Activated T-cell treated with anti-CD3 and anti-CD28 coated beads, Interleukin-2, amount 50 U/mL, for 4 hours (primary cell): ENCODE data around the gene SYNE1. TPM values are rescaled to one million over a fixed set of nuclear protein-coding genes. Genes with fewer than 3 reads are reported as not detected.
"Not testable (repeated sequence)": the region's sequence is repeated elsewhere in the genome, so short reads cannot be mapped to it uniquely, and the experiment has no call there.

Experiments used
- ATAC-seq, 2 donors: fragments of 200-7000 bp; cut with Tn5 transposase; one replicate each; pipeline ENCODE4 v1.10.0; 2021
- DNase-seq: peaks from one replicate; pipeline ENCODE4 v3.0.0-alpha.2; 2020
- H3K27me3 Mint-ChIP-seq: one replicate; pipeline ENCODE4 v1.8.0; 2021; ENCODE audit warnings: low read depth, mixed read lengths
- H3K36me3 Mint-ChIP-seq: one replicate; pipeline ENCODE4 v1.8.0; 2022; ENCODE audit warnings: mixed read lengths; ENCODE audit not compliant: insufficient read depth
- H3K4me1 Mint-ChIP-seq: one replicate; pipeline ENCODE4 v1.8.0; 2021; ENCODE audit warnings: low read depth, mixed read lengths
- H3K4me3 Mint-ChIP-seq: one replicate; pipeline ENCODE4 v1.8.0; 2021; ENCODE audit warnings: mild to moderate bottlenecking, moderate library complexity, mixed read lengths
- H3K9me3 Mint-ChIP-seq: one replicate; pipeline ENCODE4 v1.8.0; 2021; ENCODE audit warnings: mixed read lengths
- total RNA-seq, 3 donors: library from RNA; stranded (reverse); gene quantifications; one replicate each; pipeline ENCODE4 v1.2.1, GENCODE V29; 2021

The SYNE1 gene
- total RNA-seq, 3 donors from 2014 or later: 11.0 to 16.1 (median 11.1) TPM

DNA sequence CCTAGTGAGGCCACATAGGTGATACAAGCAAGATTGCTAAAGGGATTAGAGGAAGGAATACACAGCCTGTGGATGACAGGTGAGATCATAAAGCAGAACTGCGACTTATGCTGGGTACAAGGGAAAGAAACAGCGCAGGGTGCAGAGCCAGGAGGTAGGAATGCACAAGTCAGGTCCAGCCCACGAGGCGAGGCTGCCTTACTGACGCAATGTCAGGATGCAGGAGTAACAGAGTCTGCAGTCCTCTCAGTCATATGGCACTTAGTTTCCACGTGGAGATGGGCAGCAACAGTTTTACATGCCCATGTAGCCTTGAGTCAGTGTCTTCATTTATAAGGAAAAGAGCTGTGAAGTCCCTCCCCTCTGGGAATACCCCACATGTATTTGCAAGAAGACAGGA is 210.9 kb downstream of the SYNE1 start:
- DNase-seq (no peak), ATAC-seq (no peak)
- H3K27me3 Mint-ChIP-seq: peaks cover 4% of the 10 kb centered on the region
- no peak overlapping the region for H3K4me3 Mint-ChIP-seq
- peaks cover 1% of the 10 kb centered on the region for H3K36me3 Mint-ChIP-seq
- H3K9me3 Mint-ChIP-seq: peaks cover 2% of the 10 kb centered on the region
- H3K4me1 Mint-ChIP-seq: no peaks in the 10 kb centered on the region

DNA sequence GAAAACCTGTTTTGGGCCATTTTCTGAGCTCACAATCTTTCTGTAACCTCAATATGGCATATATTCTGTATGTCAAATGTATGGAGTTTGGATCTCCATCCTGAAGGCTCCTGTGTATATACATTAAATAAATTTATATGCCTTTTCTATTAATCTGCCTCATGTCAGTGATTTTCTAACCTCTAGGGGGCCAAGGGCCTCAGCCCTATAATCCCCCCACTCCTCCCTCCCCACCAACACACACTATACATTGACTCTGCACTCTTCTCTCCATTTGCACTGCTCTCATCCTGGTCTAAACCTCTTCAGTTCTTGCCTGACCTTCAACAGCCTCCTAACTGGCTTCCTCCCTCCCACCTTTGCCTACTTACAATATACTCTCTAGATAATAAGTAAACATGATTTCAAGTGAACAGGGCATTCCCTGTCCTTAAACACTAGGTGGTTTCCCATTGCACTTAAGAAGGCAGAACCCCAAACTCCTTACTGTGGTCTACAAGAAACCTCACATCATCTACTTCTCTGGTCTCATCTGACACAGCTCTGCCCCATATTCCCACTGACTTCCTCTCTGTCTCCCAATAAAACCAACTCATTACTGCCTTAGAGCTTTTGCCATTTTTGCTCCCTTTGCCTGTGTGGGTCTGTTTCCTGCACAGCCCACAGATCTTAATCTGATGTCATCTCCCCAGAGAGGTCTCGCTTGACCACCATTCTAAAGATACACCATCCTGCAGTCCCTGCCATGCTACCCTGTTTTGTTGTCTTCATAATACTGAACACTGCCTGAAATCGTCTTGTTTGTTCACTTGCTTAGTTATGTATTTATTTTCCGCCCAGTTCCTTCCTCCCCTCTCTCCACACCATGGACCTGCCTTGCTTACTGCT is 213.7 kb downstream of the SYNE1 start:
- ATAC-seq: no peak
- DNase-seq: no peak
- Mint-ChIP-seq H3K9me3 (peaks cover 6% of the 10 kb centered on the region), H3K4me1 (no peaks in the 10 kb centered on the region), H3K4me3 (no peak overlapping the region), H3K27me3 (peaks cover 6% of the 10 kb centered on the region), H3K36me3 (peaks cover 2% of the 10 kb centered on the region)

GRCh38 chr6:152421496-152421895 is 215.7 kb downstream of the SYNE1 start:
- DNase-seq, H3K27me3 Mint-ChIP-seq, H3K4me1 Mint-ChIP-seq: not testable (repeated sequence)

DNA sequence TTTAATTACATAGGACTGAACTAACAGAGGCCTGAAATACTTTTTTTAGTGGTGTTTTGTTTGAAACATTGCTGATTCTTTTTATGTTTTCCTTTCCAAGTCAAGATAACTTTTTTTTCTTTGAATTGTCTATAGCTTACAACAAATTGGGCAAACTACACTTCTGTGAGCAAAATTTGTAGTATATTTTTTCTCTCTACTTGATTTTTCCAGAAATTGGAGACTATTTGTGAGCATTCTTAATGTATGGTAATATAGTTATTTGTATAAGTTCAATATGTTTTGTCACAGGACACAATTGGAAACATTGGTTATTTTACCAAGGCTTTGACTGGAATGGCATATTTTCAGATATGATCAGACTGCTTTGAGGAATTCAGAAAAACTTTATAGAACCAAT is 216.5 kb downstream of the SYNE1 start:
- no peak for ATAC-seq

More at GRCh38 chr6:152421496-152421895, 215.7 kb downstream of the SYNE1 start:
- not testable (repeated sequence) for H3K4me3 Mint-ChIP-seq, H3K9me3 Mint-ChIP-seq, ATAC-seq, H3K36me3 Mint-ChIP-seq

GRCh38 chr6:152418551-152418950 is 218.6 kb downstream of the SYNE1 start:
- ATAC-seq (no peak), DNase-seq (no peak)
- Mint-ChIP-seq H3K4me3 (no peak overlapping the region), H3K9me3 (peaks cover 6% of the 10 kb centered on the region), H3K27me3 (peaks cover 8% of the 10 kb centered on the region), H3K36me3 (peaks cover 2% of the 10 kb centered on the region), H3K4me1 (no peaks in the 10 kb centered on the region)

More for the DNA sequence above, 216.5 kb downstream of the SYNE1 start:
- no peak for DNase-seq
- Mint-ChIP-seq H3K9me3 (peaks cover 6% of the 10 kb centered on the region), H3K4me1 (no peaks in the 10 kb centered on the region), H3K4me3 (no peak overlapping the region), H3K27me3 (peaks cover 8% of the 10 kb centered on the region), H3K36me3 (peaks cover 2% of the 10 kb centered on the region)

DNA sequence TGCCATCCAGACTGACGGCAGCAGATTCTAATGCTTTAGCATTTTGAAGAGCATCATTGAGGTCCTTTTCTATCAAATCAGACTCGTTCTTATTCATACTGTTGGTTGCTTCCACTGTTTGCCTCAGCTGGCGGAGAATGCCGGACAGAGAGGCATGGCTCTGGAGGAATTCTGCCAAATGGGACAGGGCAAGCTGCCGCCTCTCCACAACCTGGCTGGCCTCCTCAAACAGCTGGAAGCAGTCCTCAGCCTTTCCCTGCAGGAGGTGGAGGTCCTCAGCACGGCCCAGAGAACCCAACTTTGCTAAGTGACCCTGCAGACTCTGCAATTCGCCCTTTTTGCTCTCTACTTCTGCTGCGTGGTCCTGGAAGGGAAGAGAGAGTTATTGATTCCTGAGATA is 220.5 kb downstream of the SYNE1 start:
- H3K4me3 Mint-ChIP-seq: no peak overlapping the region
- no peaks in the 10 kb centered on the region for H3K4me1 Mint-ChIP-seq
- peaks cover 5% of the 10 kb centered on the region for H3K27me3 Mint-ChIP-seq
- H3K9me3 Mint-ChIP-seq: peaks cover 6% of the 10 kb centered on the region
- H3K36me3 Mint-ChIP-seq: peaks cover 2% of the 10 kb centered on the region
- ATAC-seq (no peak), DNase-seq (no peak)

DNA sequence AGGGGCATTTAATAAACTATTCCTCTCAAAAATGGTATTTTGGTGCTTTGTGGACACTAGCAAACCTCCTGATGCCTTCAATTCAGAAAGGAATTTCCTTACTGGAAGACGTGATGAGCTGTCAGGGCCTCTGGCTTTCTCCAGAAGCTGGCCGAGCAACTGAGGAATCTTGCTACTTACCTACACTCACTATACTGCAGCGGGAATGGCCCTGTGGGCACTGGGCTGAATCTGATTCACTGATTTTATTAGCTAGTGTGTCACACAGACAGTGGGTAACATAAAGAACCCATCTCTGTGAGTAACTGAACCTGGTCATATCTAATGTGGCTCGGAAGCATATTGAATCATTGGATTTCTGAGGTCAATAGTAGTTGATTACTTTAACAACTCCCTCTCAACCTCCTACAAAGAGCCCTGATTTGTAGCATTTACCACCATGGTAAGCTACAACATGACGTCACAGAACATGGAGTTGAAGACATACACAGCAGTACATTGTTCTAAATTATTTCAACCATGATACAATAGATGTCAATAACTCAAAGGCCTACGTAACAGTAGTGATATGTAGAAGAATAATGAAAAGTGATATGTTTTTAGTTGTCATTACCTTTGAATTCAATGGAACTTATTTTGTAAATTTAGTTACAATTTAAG is 232.1 kb downstream of the SYNE1 start:
- peaks cover 6% of the 10 kb centered on the region for H3K27me3 Mint-ChIP-seq
- ATAC-seq: no peak
- H3K4me1 Mint-ChIP-seq: no peaks in the 10 kb centered on the region
- no peaks in the 10 kb centered on the region for H3K36me3 Mint-ChIP-seq
- DNase-seq: no peak
- no peak overlapping the region for H3K4me3 Mint-ChIP-seq
- no peaks in the 10 kb centered on the region for H3K9me3 Mint-ChIP-seq

DNA sequence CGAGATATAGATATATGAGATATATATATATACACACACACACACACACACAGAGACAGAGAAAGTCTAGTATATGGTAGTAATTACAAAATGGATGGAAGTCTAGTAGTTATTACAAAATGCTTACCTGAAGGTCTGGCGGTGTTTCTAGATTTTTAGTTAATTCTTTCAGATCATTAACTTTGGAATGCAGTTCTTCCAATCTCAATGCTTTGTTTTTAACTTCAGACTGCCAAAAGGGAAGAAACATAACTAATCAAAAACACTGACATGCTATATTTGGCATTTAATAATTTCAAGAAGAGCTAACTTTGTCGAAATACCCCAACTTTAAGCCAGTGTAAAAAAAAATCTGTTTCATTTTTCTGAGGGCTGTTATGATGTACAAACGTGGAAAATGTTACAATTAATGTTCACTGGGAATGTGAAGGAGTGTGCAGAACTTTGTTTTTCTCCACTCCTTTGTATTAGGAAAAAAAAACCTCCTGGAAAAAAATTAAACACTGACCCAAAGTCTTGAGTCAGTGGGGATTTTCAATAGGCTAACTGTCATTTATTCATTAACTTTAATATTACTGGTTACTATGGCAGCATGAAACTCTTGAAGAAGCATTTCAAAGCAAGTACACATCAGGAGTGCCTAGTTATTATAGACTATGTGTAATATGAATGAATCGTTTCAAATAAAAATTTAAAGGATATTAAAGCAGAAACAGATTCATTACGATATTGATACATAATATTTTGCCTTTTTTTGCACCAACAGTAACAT is 232.9 kb downstream of the SYNE1 start:
- H3K4me1 Mint-ChIP-seq: no peaks in the 10 kb centered on the region
- no peaks in the 10 kb centered on the region for H3K9me3 Mint-ChIP-seq
- no peak for ATAC-seq
- no peaks in the 10 kb centered on the region for H3K36me3 Mint-ChIP-seq
- no peak for DNase-seq
- no peak overlapping the region for H3K4me3 Mint-ChIP-seq
- peaks cover 6% of the 10 kb centered on the region for H3K27me3 Mint-ChIP-seq

- Mint-ChIP-seq H3K9me3 (no peaks in the 10 kb centered on the region), H3K4me3 (no peak overlapping the region), H3K4me1 (no peaks in the 10 kb centered on the region), H3K27me3 (peaks cover 6% of the 10 kb centered on the region), H3K36me3 (no peaks in the 10 kb centered on the region)
- no peak for DNase-seq
- no peak for ATAC-seq
Observed at GRCh38 chr6:152402791-152403190, 234.4 kb downstream of the SYNE1 start.

DNA sequence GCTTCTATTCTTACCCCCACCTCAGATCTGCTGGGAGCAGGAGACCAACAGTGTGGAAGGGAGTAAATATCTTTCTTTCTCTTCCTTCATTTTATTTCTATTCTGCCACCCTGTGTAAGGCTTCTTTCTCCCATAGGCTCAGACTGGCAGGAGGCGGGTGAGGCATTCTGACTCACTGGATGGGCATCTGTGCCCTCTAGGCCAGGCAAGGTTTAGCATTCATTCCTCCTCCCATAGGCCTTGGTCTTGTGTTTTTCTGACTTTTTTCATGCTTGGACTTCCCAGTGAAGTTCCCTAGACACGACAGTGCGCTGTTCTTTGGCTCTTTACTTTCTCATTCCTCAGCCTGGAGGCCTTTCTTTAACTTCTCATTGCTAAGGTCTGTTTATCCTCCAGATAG is 235.2 kb downstream of the SYNE1 start:
- no peak for ATAC-seq
- Mint-ChIP-seq H3K36me3 (no peaks in the 10 kb centered on the region), H3K4me1 (no peaks in the 10 kb centered on the region), H3K27me3 (peaks cover 8% of the 10 kb centered on the region), H3K9me3 (no peaks in the 10 kb centered on the region), H3K4me3 (no peak overlapping the region)
- DNase-seq: no peak

DNA sequence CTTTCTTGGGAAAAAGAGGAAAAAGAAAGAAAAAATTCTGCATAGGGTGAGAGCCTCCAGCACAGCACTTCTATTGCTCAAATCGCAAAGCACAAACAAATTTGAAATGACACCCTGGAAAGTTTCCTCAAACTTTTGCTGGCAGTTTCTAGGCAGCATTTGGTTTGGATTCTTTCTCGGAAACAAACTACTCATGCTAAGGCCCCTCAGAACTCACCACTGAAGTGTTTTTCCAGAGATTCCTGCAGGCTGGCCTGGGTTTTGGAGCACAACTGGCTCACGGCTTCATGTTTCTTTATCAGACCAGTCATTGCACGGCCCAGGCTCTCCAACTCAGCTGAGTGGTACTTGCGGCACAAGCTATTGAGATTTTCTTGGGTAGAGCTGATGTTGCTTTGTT is 237.8 kb downstream of the SYNE1 start:
- H3K27me3 Mint-ChIP-seq: peaks cover 8% of the 10 kb centered on the region
- H3K9me3 Mint-ChIP-seq: no peaks in the 10 kb centered on the region
- no peak for ATAC-seq
- no peaks in the 10 kb centered on the region for H3K36me3 Mint-ChIP-seq
- H3K4me3 Mint-ChIP-seq: no peak overlapping the region
- no peaks in the 10 kb centered on the region for H3K4me1 Mint-ChIP-seq
- DNase-seq: no peak

DNA sequence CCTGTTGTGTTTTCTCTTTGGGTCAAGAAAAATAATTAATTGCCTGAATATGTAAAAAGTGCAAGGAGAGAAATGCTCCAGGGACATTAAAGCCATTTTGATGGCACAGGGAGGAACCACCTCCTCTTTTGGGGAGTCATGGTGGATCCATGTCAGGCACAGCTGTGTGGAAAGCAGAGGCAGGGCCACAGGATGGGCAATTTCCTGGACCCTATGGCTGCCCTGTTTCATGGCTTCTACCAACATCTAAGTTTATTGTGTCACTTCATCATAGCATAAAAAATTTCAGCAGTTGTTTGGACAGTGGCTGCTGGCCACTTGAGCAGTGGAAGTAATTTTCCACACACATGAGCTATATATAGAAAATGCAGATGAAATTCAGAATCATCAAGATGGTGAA is 238.2 kb downstream of the SYNE1 start:
- Mint-ChIP-seq H3K9me3 (no peaks in the 10 kb centered on the region), H3K36me3 (no peaks in the 10 kb centered on the region), H3K4me1 (no peaks in the 10 kb centered on the region), H3K4me3 (no peak overlapping the region), H3K27me3 (peaks cover 8% of the 10 kb centered on the region)
- ATAC-seq (no peak), DNase-seq (no peak)

DNA sequence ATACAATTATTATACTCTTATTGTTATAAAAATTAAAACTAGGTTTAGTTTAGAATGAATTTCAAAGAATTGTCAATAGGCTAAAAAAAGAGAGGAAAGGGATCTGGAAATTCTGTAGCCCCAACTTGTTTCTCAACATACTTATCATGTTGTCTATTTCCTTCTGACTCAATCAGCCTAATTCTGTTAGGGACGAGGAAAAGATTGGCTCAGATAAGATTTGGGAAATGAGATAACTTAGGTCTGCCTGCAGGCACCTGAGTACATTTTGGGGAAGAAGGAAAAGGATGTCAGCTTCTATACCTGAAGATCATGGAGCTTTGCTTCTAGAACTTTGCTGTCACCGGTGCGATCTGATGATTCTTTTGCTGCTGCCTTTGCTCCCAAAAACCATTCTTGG is 238.8 kb downstream of the SYNE1 start:
- Mint-ChIP-seq H3K27me3 (peaks cover 8% of the 10 kb centered on the region), H3K36me3 (no peaks in the 10 kb centered on the region)
- ATAC-seq: no peak

GRCh38 chr6:152394303-152394702 is 242.9 kb downstream of the SYNE1 start:
- no peak for ATAC-seq
- H3K9me3 Mint-ChIP-seq: no peaks in the 10 kb centered on the region
- H3K27me3 Mint-ChIP-seq: peaks cover 4% of the 10 kb centered on the region
- DNase-seq: no peak
- H3K4me1 Mint-ChIP-seq: no peaks in the 10 kb centered on the region
- H3K36me3 Mint-ChIP-seq: no peaks in the 10 kb centered on the region
- no peak overlapping the region for H3K4me3 Mint-ChIP-seq

More for the DNA sequence above, 238.8 kb downstream of the SYNE1 start:
- DNase-seq: no peak
- no peaks in the 10 kb centered on the region for H3K9me3 Mint-ChIP-seq
- no peaks in the 10 kb centered on the region for H3K4me1 Mint-ChIP-seq
- H3K4me3 Mint-ChIP-seq: no peak overlapping the region
